KOPT-K1 (cell line): Measurements from ENCODE around the gene AGPAT3.
A peak's percentile ranks its signal among the peaks of the same experiment; 100 is the strongest.

Experiments
- H3K27ac ChIP-seq: fragments of 200-600 bp; sonication (generic); 2 replicates; pipeline ENCODE4 v1.5.1; 2016; ENCODE audit warnings: antibody characterized with exemption, mild to moderate bottlenecking, low read depth, low read length; ENCODE audit not compliant: poor library complexity, severe bottlenecking
- H3K36me3 ChIP-seq: fragments of 200-600 bp; sonication (generic); 2 replicates; pipeline ENCODE4 v1.5.1; 2017; ENCODE audit warnings: antibody characterized with exemption, mild to moderate bottlenecking, low read length, moderate library complexity; ENCODE audit not compliant: insufficient read depth
- H3K9me3 ChIP-seq: fragments of 200-600 bp; sonication (generic); 2 replicates; pipeline ENCODE4 v1.5.1; 2017; ENCODE audit warnings: antibody characterized with exemption, low read length, mild to moderate bottlenecking; ENCODE audit not compliant: insufficient read depth, poor library complexity, severe bottlenecking

The AGPAT3 gene

GRCh38 chr21:43849532-43850299, 15.3 kb upstream of the AGPAT3 start:
- peaks cover 5% of the 10 kb centered on the region for H3K9me3 ChIP-seq
- no peaks in the 10 kb centered on the region for H3K36me3 ChIP-seq
- no peak overlapping the region for H3K27ac ChIP-seq

- H3K9me3 ChIP-seq: peaks cover 5% of the 10 kb centered on the region
Measured at GRCh38 chr21:43850728-43851295, 14.2 kb upstream of the AGPAT3 start.

GRCh38 chr21:43851593-43851992, 13.4 kb upstream of the AGPAT3 start:
- Histone ChIP-seq H3K9me3 (peaks cover 5% of the 10 kb centered on the region), H3K27ac (no peak overlapping the region), H3K36me3 (no peaks in the 10 kb centered on the region)

More at GRCh38 chr21:43850728-43851295, 14.2 kb upstream of the AGPAT3 start:
- H3K27ac ChIP-seq: no peak overlapping the region
- H3K36me3 ChIP-seq: no peaks in the 10 kb centered on the region

GRCh38 chr21:43853851-43854772, 10.9 kb upstream of the AGPAT3 start:
- peaks cover 5% of the 10 kb centered on the region for H3K9me3 ChIP-seq
- H3K27ac ChIP-seq: peak overlapping the region; percentile 80
- H3K36me3 ChIP-seq: no peaks in the 10 kb centered on the region

- Histone ChIP-seq H3K27ac (peak overlapping the region; percentile 80), H3K36me3 (no peaks in the 10 kb centered on the region), H3K9me3 (peaks cover 5% of the 10 kb centered on the region)
Measured at GRCh38 chr21:43854773-43855633, 10.0 kb upstream of the AGPAT3 start.

- no peaks in the 10 kb centered on the region for H3K36me3 ChIP-seq
- H3K27ac ChIP-seq: peak overlapping the region; percentile 80
- peaks cover 2% of the 10 kb centered on the region for H3K9me3 ChIP-seq
Measured at GRCh38 chr21:43855955-43856354, 9.1 kb upstream of the AGPAT3 start.

GRCh38 chr21:43858806-43859648, 6.0 kb upstream of the AGPAT3 start:
- Histone ChIP-seq H3K36me3 (no peaks in the 10 kb centered on the region), H3K9me3 (no peaks in the 10 kb centered on the region), H3K27ac (no peak overlapping the region)

- Histone ChIP-seq H3K36me3 (no peaks in the 10 kb centered on the region), H3K27ac (no peak overlapping the region)
Measured at GRCh38 chr21:43859747-43860214, 5.2 kb upstream of the AGPAT3 start.

GRCh38 chr21:43861706-43862105, 3.3 kb upstream of the AGPAT3 start:
- Histone ChIP-seq H3K27ac (no peak overlapping the region), H3K36me3 (no peaks in the 10 kb centered on the region), H3K9me3 (no peaks in the 10 kb centered on the region)

More at GRCh38 chr21:43859747-43860214, 5.2 kb upstream of the AGPAT3 start:
- H3K9me3 ChIP-seq: no peaks in the 10 kb centered on the region

- Histone ChIP-seq H3K36me3 (peaks cover 24% of the 10 kb centered on the region), H3K27ac (no peak overlapping the region), H3K9me3 (no peaks in the 10 kb centered on the region)
Measured at GRCh38 chr21:43864313-43864961, 586 bp upstream of the AGPAT3 start.

- Histone ChIP-seq H3K27ac (peak overlapping the region; percentile 82), H3K36me3 (peaks cover 27% of the 10 kb centered on the region), H3K9me3 (no peaks in the 10 kb centered on the region)
Measured at GRCh38 chr21:43865540-43866259, 677 bp downstream of the AGPAT3 start.

- Histone ChIP-seq H3K27ac (peak overlapping the region; percentile 82), H3K36me3 (peaks cover 32% of the 10 kb centered on the region), H3K9me3 (no peaks in the 10 kb centered on the region)
Measured at GRCh38 chr21:43866260-43866629, 1.2 kb downstream of the AGPAT3 start.
